NCI-H345 treated with DMSO at 0.1 percent for 48 hours (cell line): ENCODE measurements around the gene DGCR8.

Experiments used
- DNase-seq: peaks from one replicate; lab custom pipeline; 2025; ENCODE audit not compliant: unreplicated experiment; lab: John Stamatoyannopoulos, UW

Gene DGCR8

GRCh38 chr22:20121856-20122415, 41.9 kb downstream of the DGCR8 start:
- DNase-seq, result no peak

GRCh38 chr22:20123366-20124082, 43.5 kb downstream of the DGCR8 start:
- DNase-seq, result no peak

GRCh38 chr22:20124083-20124787, 44.2 kb downstream of the DGCR8 start:
- no peak for DNase-seq

GRCh38 chr22:20125201-20126174, 45.4 kb downstream of the DGCR8 start:
- DNase-seq, result no peak

GRCh38 chr22:20126284-20127029, 46.4 kb downstream of the DGCR8 start:
- no peak for DNase-seq

GRCh38 chr22:20127318-20127868, 47.4 kb downstream of the DGCR8 start:
- DNase-seq, result no peak

GRCh38 chr22:20127869-20128618, 48.0 kb downstream of the DGCR8 start:
- DNase-seq, result no peak

GRCh38 chr22:20128619-20128901, 48.5 kb downstream of the DGCR8 start:
- no peak for DNase-seq

- DNase-seq, result no peak
Observed at GRCh38 chr22:20128902-20129746, 49.1 kb downstream of the DGCR8 start.

- no peak for DNase-seq
Observed at GRCh38 chr22:20129747-20130014, 49.6 kb downstream of the DGCR8 start.

GRCh38 chr22:20130319-20130718, 50.3 kb downstream of the DGCR8 start:
- DNase-seq, result no peak

- DNase-seq, result no peak
Observed at GRCh38 chr22:20130731-20131596, 50.9 kb downstream of the DGCR8 start.

- no peak for DNase-seq
Observed at GRCh38 chr22:20131597-20131858, 51.5 kb downstream of the DGCR8 start, which contains the start of gene ZDHHC8. Gene ZDHHC8, plus strand, starts transcription at chr22:20131804. Its CDS starts 144 bp downstream, at chr22:20131948.

- no peak for DNase-seq
Observed at GRCh38 chr22:20131859-20132685, 52.0 kb downstream of the DGCR8 start.

GRCh38 chr22:20132686-20133246, 52.7 kb downstream of the DGCR8 start:
- no peak for DNase-seq

GRCh38 chr22:20133930-20134549, 54.0 kb downstream of the DGCR8 start:
- DNase-seq, result no peak

- no peak for DNase-seq
Observed at GRCh38 chr22:20135265-20135664, 55.2 kb downstream of the DGCR8 start.
